Fibroblast of gingiva (primary cell): ENCODE results near the gene NDEL1.

Source experiments
- DNase-seq: peaks from one replicate; pipeline ENCODE4 v3.0.0-alpha.2; 2011; ENCODE audit warnings: low read depth

The NDEL1 gene

GRCh38 chr17:8503807-8504206, 68.1 kb downstream of the NDEL1 start:
- no peak for DNase-seq

GRCh38 chr17:8504460-8505207, 69.0 kb downstream of the NDEL1 start:
- no peak for DNase-seq

GRCh38 chr17:8506145-8506544, 70.5 kb downstream of the NDEL1 start:
- no peak for DNase-seq

- DNase-seq: no peak
Observed at GRCh38 chr17:8514801-8515200, 79.1 kb downstream of the NDEL1 start.
